Natural killer cell treated with Interleukin-12 subunit alpha and Interleukin-12 subunit beta and Interleukin-15 and Interleukin-18, amount 100 ng/mL, for 72 hours (primary cell): ENCODE results near the gene RELL1. TPM values are rescaled to one million over a fixed set of nuclear protein-coding genes. Genes with fewer than 3 reads are reported as not detected.

Source experiments
- ATAC-seq, 2 donors: fragments of 150-1000 bp; cut with Tn5 transposase in 1 of 2; sonication (Bioruptor Pico), chemical (Tn5 transposase) in 1 of 2; 2 replicates each; pipeline ENCODE4 v1.10.0; 2021
- DNase-seq: peaks from one replicate; pipeline ENCODE4 v3.0.0; 2022; ENCODE audit warnings: low spot score
- H3K27ac Mint-ChIP-seq, 2 donors: 1 replicate in 1 of 2; 2 replicates in 1 of 2; pipeline ENCODE4 v1.8.0; 2022; ENCODE audit warnings: mixed read lengths in 2 of 2, mild to moderate bottlenecking in 1 of 2, moderate library complexity in 1 of 2
- H3K27me3 Mint-ChIP-seq, 2 donors: 1 replicate in 1 of 2; 2 replicates in 1 of 2; pipeline ENCODE4 v1.8.0; 2022; ENCODE audit warnings: mixed read lengths in 2 of 2
- H3K36me3 Mint-ChIP-seq: one replicate; pipeline ENCODE4 v1.8.0; 2022; ENCODE audit warnings: mixed read lengths
- H3K4me1 Mint-ChIP-seq, 2 donors: 1 replicate in 1 of 2; 2 replicates in 1 of 2; pipeline ENCODE4 v1.8.0; 2022; ENCODE audit warnings: low read depth in 2 of 2, mixed read lengths in 2 of 2, mild to moderate bottlenecking in 1 of 2
- H3K4me3 Mint-ChIP-seq: one replicate; pipeline ENCODE4 v1.8.0; 2022; ENCODE audit warnings: mixed read lengths
- H3K9me3 Mint-ChIP-seq: 2 replicates; pipeline ENCODE4 v1.8.0; 2022; ENCODE audit warnings: mixed read lengths
- total RNA-seq, 2 donors: library from RNA; stranded (reverse); gene quantifications; one replicate each; pipeline ENCODE4 v1.2.3, GENCODE V29; 2022

The RELL1 gene
- total RNA-seq, 2 donors from 2014 or later = 11.5 to 23.7 TPM

DNA sequence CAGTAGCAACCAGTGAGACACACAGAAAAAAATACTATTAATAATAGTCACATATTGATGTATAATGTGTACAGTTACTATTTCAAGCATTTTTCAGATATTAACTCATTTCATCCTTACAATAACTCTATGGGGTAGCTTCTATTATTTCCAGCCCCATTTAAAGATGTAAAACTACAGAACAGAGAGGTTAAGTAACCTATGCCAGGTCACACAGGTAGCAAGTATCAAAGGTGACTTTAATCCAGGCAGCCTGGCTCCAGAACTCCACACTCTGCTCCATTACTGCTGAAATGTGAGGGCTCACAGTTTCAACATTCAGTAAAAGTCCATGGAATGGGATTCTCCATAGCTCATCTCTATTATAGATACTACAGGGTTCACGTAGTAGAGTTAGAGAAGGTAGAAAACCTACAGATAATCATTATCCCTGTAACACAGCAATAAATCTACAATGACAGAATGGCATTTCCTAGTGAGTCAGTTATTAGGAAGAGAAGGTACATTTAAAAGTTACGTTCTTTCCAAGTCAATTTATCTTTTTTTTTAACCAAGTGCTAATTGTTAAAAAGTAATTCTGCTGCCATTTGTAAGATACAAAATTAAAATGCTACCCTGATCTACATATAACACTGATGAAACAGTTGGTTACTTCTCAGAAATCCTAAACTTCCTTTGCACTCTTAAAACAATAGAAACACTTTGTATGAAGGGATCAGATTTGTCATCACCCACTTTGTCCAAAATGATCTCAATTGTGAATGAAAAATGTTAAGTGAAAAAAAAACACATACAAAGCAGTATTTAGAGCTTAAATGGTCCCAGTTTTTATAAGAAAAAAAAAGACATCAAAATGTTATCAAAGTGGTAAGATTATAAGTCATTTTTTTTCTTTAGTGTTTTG is 18.7 kb downstream of the RELL1 start:
- H3K9me3 Mint-ChIP-seq = no peaks in the 10 kb centered on the region
- peaks cover 23 to 33% of the 10 kb centered on the region in 2 donors for H3K4me1 Mint-ChIP-seq
- DNase-seq = no peak
- no peaks in the 10 kb centered on the region for H3K27me3 Mint-ChIP-seq
- peak overlapping the region; percentile 17 to 63 for H3K27ac Mint-ChIP-seq
- peak overlapping the region; percentile 48 for H3K4me3 Mint-ChIP-seq
- no peaks in the 10 kb centered on the region for H3K36me3 Mint-ChIP-seq
- no peak for ATAC-seq

DNA sequence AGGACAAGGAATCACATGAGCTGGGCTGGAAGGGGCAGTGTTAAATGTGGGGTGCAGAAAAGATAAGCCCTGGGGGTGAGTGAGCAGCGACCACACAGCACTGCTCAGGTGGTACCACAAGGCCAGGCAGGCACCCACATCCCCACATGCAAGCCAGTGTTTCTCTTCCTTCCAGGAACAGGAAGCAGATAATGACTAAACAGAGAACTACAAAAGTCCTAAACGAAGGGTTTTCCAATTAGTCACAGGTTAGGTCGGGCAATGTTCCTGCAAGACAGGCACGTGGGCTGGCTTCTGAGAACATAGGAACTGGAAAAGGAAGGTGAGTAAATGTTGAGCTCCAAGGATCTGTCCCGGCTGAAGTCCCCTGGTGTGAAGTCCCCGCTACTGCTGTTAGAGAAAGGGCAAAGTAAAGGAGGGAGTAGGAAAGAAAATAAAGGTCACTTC is 19.5 kb downstream of the RELL1 start:
- DNase-seq (no peak), ATAC-seq (peak; percentile 67 to 90)
- Mint-ChIP-seq H3K9me3 (no peaks in the 10 kb centered on the region), H3K36me3 (no peaks in the 10 kb centered on the region), H3K4me3 (peak overlapping the region; percentile 48), H3K4me1 (peaks cover 23 to 33% of the 10 kb centered on the region in 2 donors), H3K27me3 (no peaks in the 10 kb centered on the region), H3K27ac (peak overlapping the region; percentile 17 to 63)

DNA sequence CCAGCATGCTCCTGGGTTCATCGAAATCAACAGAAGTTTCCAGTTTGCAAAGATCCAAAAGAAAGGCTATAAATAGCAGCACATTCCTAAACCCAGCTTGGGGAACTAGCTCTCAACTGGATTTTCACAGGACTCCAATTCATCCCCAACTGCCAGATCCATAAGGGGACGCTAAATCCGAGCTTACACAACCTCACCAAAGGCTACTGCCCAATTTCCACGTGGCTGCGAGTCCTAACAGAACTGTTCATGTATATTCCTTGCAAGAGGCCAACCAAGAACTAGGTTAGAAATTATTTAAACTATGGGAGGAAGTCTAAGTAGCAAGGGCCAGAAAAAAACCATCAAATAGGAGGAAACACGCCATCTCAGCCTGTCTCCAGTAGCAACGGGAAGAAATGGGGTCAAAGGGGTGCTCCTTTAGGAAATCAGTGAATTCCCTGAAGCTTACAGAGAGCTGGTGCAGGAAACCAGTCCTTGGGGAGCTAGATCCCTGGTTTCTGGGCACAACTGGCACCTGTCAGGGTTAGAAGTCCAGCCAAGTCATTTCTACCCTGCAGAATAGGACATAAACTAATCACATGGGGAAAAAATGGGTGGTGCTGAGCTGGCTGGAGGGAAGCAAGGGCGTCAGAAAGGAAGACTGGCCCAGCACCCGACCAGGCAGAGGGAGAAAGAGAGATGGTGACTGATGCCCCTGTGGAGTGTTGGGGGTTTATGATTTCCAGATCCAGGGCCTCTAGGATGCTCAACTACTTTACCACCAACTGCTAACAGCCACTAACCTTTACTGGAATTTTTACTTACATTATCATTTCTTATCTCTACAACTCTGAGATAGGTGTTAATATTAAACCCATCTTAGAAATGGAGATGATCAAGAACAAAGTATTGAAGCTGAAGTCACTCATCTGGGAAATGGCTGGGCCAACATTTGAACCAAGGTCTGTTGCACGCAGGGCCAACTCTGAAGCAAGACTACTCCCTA is 20.5 kb downstream of the RELL1 start:
- ATAC-seq (no peak), DNase-seq (no peak)
- no peaks in the 10 kb centered on the region for H3K36me3 Mint-ChIP-seq
- H3K27ac Mint-ChIP-seq = peak overlapping the region; percentile 17 to 81
- H3K27me3 Mint-ChIP-seq = no peaks in the 10 kb centered on the region
- peaks cover 23 to 33% of the 10 kb centered on the region in 2 donors for H3K4me1 Mint-ChIP-seq
- no peaks in the 10 kb centered on the region for H3K9me3 Mint-ChIP-seq
- no peak overlapping the region for H3K4me3 Mint-ChIP-seq

DNA sequence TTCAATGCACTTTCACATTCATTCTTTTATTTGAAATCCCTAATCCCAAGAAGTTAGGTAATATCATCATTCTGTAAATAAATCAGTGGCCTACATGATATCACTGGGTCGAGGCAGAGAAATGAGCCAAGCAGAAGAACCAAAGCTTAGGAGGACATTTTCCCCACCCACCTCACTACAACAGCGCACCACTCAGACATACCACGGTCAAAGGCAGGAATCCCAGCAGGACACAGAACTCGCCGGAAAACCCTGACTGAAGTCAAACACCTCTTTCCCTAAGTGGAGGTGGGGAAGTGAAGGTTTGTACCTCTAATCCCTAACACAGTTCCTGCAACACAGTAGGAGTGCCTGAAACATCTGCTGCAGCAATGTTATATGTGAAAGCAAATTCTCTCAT is 21.5 kb downstream of the RELL1 start:
- Mint-ChIP-seq H3K4me3 (no peak overlapping the region), H3K9me3 (no peaks in the 10 kb centered on the region), H3K27ac (no peak overlapping the region), H3K4me1 (peaks cover 27 to 38% of the 10 kb centered on the region in 2 donors), H3K36me3 (no peaks in the 10 kb centered on the region), H3K27me3 (no peaks in the 10 kb centered on the region)
- DNase-seq = no peak
- ATAC-seq = no peak

DNA sequence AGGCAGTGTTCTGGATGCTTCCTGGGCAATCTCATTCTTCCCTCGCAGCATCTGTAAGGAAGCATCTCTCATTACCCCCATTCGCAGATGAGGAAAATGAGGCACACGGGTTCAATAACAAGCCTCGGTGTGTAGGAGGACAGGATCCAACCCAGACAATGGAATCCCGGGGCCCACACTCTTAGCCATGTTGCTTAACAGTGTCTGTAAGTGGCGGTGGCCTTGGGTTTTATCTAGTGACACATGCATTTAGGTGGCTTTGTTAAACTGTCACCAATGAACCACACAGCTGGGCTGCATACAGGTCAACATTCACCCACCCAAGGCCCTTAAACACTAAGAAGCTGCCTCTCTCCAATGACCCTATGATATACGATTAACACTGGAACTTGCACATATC is 22.6 kb downstream of the RELL1 start:
- Mint-ChIP-seq H3K4me3 (no peak overlapping the region), H3K36me3 (no peaks in the 10 kb centered on the region), H3K27ac (no peak overlapping the region), H3K27me3 (no peaks in the 10 kb centered on the region), H3K9me3 (no peaks in the 10 kb centered on the region), H3K4me1 (peaks cover 34 to 50% of the 10 kb centered on the region in 2 donors)
- no peak for ATAC-seq
- no peak for DNase-seq

DNA sequence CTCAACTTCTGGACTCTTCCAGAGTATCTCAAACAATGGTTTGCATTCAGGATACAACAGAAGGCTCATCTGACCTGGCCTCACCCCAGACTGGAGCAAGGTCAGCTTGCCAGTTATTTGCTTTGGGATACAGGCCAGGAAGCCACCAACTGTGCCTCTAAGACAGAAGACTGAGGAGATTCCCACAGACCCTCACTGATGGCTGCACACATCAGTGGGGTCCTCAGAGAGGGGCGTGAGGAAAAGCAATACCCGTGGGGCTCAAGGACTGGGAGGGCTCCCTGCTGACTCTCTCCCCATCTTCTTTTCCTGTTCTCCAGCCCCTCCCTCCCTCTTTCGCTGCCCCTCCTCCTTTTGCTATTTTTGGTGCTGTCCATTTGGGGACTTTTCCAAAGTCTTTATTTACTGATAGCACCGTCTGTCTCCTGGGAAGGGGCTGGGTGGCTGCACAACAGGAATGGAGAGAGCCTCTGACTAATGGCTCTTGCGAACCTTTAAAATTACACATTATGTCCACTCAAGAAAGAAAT is 23.2 kb downstream of the RELL1 start:
- H3K27me3 Mint-ChIP-seq = no peaks in the 10 kb centered on the region
- H3K4me1 Mint-ChIP-seq = peaks cover 34 to 50% of the 10 kb centered on the region in 2 donors
- no peak overlapping the region for H3K27ac Mint-ChIP-seq
- no peaks in the 10 kb centered on the region for H3K36me3 Mint-ChIP-seq
- H3K4me3 Mint-ChIP-seq = no peak overlapping the region
- ATAC-seq (no peak), DNase-seq (no peak)
- H3K9me3 Mint-ChIP-seq = no peaks in the 10 kb centered on the region

DNA sequence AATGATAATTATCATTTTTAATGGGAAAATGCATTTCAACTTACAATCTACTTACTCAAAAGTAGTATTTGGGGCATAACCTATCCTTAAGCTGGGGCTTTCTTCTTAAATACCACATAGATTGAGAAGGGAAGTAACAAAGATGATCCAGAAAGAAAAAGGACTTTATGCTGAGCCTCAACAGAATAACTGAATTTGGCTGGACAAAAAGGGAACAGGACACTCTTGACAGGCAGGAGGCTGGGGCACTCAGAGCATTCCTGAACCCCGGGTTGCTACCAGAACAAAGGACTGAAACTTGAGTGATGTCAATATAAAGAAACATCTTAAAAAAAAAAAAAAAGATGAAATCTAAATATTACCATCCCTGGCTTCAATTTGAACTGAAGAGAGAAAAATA is 23.9 kb downstream of the RELL1 start:
- Mint-ChIP-seq H3K36me3 (peaks cover 4% of the 10 kb centered on the region), H3K4me1 (peaks cover 31 to 45% of the 10 kb centered on the region in 2 donors), H3K9me3 (no peaks in the 10 kb centered on the region), H3K27me3 (no peaks in the 10 kb centered on the region), H3K4me3 (no peak overlapping the region), H3K27ac (no peak overlapping the region)
- ATAC-seq (no peak), DNase-seq (no peak)

DNA sequence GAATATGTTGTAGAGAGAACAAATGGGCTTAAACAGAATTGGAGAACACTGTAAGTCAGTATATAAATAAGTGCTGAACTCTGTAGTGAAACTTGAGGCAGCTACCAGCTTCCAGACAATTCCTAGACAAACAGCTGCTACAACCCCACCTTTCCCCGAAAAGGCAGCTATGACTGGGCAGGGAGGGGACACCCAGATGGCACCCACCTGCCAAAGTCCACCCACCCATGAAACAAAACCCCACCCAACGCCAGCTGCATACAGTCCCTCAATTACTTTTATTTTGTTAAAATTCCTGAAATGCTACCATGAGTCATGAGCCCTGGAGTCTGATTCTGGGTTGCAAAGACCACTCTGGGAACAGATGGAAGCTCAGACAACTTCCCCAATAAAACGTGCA is 24.4 kb downstream of the RELL1 start:
- Mint-ChIP-seq H3K27ac (no peak overlapping the region), H3K9me3 (no peaks in the 10 kb centered on the region), H3K36me3 (peaks cover 6% of the 10 kb centered on the region), H3K4me3 (no peak overlapping the region), H3K27me3 (no peaks in the 10 kb centered on the region), H3K4me1 (peaks cover 27 to 41% of the 10 kb centered on the region in 2 donors)
- no peak for ATAC-seq
- no peak for DNase-seq

DNA sequence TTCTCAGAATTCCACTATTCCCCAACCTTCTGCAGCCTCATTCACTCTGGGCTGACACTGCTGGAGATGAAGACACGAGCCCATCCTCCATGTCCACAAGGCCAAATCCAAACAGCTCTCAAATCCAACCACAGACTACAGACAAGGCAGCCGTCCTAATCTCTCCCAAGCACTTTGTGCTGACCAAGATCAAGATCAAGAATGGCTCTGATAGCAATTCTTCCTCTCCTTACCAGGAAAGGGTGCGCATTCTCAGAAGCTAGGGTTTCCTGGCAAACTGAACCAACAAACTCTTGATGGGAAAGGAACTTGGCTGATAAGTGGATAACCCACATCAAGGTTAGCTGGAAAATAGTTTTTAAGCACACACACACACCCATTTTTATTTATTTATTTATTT is 26.5 kb downstream of the RELL1 start:
- no peak overlapping the region for H3K4me3 Mint-ChIP-seq

DNA sequence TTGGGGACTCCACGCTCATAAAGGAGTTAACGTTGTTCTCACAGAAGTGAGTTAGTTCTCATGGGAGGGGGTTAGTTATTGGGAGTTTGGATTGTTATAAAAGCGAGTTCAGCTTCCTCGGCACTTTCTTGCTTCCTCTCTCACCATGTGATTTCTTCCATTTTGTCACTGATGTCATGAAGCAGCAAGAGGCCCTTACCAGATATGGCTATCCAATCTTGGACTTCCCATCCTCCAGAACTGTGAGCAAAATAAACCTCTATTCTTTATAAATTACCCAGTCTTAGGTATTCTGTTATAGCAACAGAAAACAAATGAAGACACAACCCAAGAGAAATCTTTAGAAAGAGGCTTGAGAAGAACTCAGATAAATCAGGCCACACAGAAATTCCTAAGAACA is 29.5 kb downstream of the RELL1 start:
- DNase-seq = no peak
- H3K9me3 Mint-ChIP-seq = no peaks in the 10 kb centered on the region
- ATAC-seq = no peak
- no peak overlapping the region for H3K4me3 Mint-ChIP-seq
- H3K27ac Mint-ChIP-seq = no peak overlapping the region
- H3K4me1 Mint-ChIP-seq = peaks cover 14 to 36% of the 10 kb centered on the region in 2 donors
- H3K36me3 Mint-ChIP-seq = peaks cover 12% of the 10 kb centered on the region
- H3K27me3 Mint-ChIP-seq = no peaks in the 10 kb centered on the region

More for the DNA sequence above, 26.5 kb downstream of the RELL1 start:
- ATAC-seq = no peak
- no peaks in the 10 kb centered on the region for H3K27me3 Mint-ChIP-seq
- H3K27ac Mint-ChIP-seq = no peak overlapping the region
- H3K36me3 Mint-ChIP-seq = peaks cover 12% of the 10 kb centered on the region
- DNase-seq = no peak
- H3K4me1 Mint-ChIP-seq = peaks cover 14 to 24% of the 10 kb centered on the region in 2 donors
- H3K9me3 Mint-ChIP-seq = no peaks in the 10 kb centered on the region

DNA sequence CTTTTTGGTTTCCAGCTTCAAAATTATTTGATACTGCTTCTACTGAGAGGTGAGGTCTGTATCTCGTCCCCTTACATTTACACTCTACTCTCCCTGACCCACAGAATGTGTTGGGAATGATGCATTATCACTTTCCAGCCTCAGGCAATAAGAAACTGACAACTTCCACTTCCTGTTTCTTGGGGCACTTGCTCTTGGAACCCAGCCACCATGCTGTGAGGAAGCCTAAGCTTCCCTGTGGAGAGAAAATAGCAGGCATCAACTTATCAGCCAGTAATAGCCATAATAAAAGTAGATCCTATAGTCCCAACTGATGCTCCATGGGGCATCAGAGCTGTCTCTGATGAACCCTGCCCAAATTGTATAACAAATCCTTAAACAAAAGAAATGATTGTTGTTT is 32.6 kb downstream of the RELL1 start:
- no peaks in the 10 kb centered on the region for H3K27me3 Mint-ChIP-seq

DNA sequence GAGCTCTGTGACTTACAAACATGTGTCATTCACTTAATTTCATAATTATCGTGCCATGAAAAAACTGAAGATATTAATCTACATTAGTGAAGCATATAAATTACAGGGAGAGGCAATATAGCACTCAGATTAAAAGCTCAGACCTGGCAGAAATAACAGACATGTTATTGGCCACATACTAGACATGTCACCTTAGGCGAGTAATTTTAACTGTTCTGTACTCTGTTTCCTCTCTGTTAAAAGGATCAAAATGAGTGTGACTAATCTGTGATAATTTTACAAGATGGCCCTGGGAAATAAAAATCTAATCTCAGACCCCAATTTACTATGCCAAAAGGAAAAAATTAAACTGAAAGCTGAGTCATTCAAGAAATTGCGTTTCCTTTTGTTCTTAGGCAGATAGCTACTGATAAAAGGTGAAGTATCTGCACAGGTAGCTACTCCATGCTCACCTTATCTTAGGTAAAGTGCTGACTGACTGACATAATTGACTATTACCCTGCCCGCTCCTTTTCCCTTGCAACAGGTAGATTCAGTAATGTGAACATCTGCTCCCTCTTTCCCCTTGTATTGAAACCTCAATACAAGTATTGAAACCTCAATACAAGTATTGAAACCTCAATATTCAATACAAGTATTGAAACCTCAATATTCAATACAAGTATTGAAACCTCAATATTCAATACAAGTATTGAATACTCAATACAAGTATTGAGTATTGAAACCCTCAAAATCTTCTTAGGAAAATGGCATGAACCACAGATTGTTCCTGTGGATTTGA is 33.2 kb downstream of the RELL1 start:
- peaks cover 12% of the 10 kb centered on the region for H3K36me3 Mint-ChIP-seq
- peaks cover 12 to 20% of the 10 kb centered on the region in 2 donors for H3K4me1 Mint-ChIP-seq
- no peaks in the 10 kb centered on the region for H3K27me3 Mint-ChIP-seq
- ATAC-seq (no peak), DNase-seq (no peak)
- no peaks in the 10 kb centered on the region for H3K9me3 Mint-ChIP-seq
- no peak overlapping the region for H3K27ac Mint-ChIP-seq
- H3K4me3 Mint-ChIP-seq = no peak overlapping the region

More for the DNA sequence above, 32.6 kb downstream of the RELL1 start:
- H3K4me3 Mint-ChIP-seq = no peak overlapping the region
- no peaks in the 10 kb centered on the region for H3K9me3 Mint-ChIP-seq
- H3K27ac Mint-ChIP-seq = no peak overlapping the region
- ATAC-seq (no peak), DNase-seq (no peak)
- peaks cover 12% of the 10 kb centered on the region for H3K36me3 Mint-ChIP-seq
- peaks cover 12 to 21% of the 10 kb centered on the region in 2 donors for H3K4me1 Mint-ChIP-seq
